Left lung (tissue), 10 donors: ENCODE measurements around the gene OPA1. TPM values are rescaled to one million over a fixed set of nuclear protein-coding genes. Genes with fewer than 3 reads are reported as not detected.

Experiments
- ATAC-seq: fragments of 200-7000 bp; cut with Tn5 transposase; one replicate; pipeline ENCODE4 v1.9.1; 2020; ENCODE audit warnings: moderate library complexity
- DNase-seq, 4 donors: peaks; one replicate each; pipeline ENCODE4 v3.0.0-alpha.2; 2013 to 2020
- H3K27ac ChIP-seq, 2 donors: fragments of 200-600 bp; sonication (generic) in 1 of 2; one replicate each; pipeline versions ENCODE4 v1.5.0 to v1.8.0; 2020 to 2021
- H3K27me3 ChIP-seq, 2 donors: fragments of 200-600 bp; sonication (generic) in 1 of 2; one replicate each; pipeline versions ENCODE4 v1.5.0 to v1.8.0; 2020 to 2021
- H3K36me3 ChIP-seq, 2 donors: fragments of 200-600 bp; sonication (generic) in 1 of 2; one replicate each; pipeline versions ENCODE4 v1.5.0 to v1.8.0; 2020 to 2021
- H3K4me1 ChIP-seq, 2 donors: fragments of 200-600 bp; one replicate each; pipeline ENCODE4 v1.8.0; 2021
- H3K4me3 ChIP-seq, 2 donors: fragments of 200-600 bp; sonication (generic) in 1 of 2; one replicate each; pipeline versions ENCODE4 v1.5.0 to v1.8.0; 2020 to 2021; ENCODE audit warnings: mild to moderate bottlenecking in 1 of 2
- H3K9me3 ChIP-seq, 2 donors: fragments of 200-600 bp; sonication (generic) in 1 of 2; one replicate each; pipeline versions ENCODE4 v1.5.0 to v1.8.0; 2020 to 2021
- intact Hi-C, 2 donors: fragments of 100-400 bp; cut with DNase I; formaldehyde crosslinking; loops; one replicate each; pipeline versions ENCODE4 v1.11.2 to v1.14.2; 2022
- polyA plus RNA-seq, 6 donors: library from polyadenylated mRNA; unstranded; fragments of 120-200 nt; gene quantifications; one replicate each; pipeline ENCODE4 v1.2.1, GENCODE V29; 2013; ENCODE audit not compliant: insufficient read length in 6 of 6
- total RNA-seq, 2 donors: library from RNA; stranded (reverse); fragmentation: NEBNext Ultra II Directional; extraction: Animal tissue kit (Norgen Biotek cat#: 25700); gene quantifications; one replicate each; pipeline ENCODE4 v1.2.1, GENCODE V29; 2021
- TF ChIP-seq, protein P1 (sequence below), 2 donors: fragments of 200-600 bp; sonication (generic) in 1 of 2; IDR thresholded peaks; one replicate each; pipeline versions ENCODE4 v1.5.0 to v1.8.0; 2021; ENCODE audit warnings: antibody characterized with exemption in 2 of 2
- donor health status: DM: no; HTN: yes; CAD: no.
- donor health status: DM: no; HTN: no; CAD: no.

The OPA1 gene
- total and polyA plus RNA-seq, 8 donors: 45.3 to 64.9 (median 57.9) TPM

DNA sequence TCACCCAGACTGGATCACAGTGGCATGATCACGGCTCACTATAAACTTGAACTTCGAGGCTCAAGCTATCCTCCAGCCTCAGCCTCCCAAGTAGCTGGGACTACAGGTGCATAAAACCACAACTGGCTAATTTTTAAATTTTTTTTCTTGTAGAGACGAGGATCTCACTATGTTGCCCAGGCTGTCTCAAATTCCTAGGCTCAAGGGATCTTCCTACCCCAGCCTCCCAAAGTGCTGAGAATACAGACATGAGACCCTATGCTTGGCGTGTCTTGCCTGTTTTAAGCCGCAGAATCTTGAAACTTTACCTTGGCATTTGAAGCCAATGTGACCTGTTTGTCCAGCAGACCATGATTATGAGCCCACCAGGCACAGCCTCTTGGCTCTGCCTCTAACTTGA, 119.9 kb downstream of the OPA1 start:
- Histone ChIP-seq H3K36me3 (no peaks in the 10 kb centered on the region), H3K27ac (no peak overlapping the region), H3K4me1 (peaks cover 0 to 7% of the 10 kb centered on the region in 2 donors), H3K27me3 (no peaks in the 10 kb centered on the region), H3K9me3 (peaks cover 0 to 14% of the 10 kb centered on the region in 2 donors), H3K4me3 (no peak overlapping the region)
- TF ChIP-seq, protein P1, sequence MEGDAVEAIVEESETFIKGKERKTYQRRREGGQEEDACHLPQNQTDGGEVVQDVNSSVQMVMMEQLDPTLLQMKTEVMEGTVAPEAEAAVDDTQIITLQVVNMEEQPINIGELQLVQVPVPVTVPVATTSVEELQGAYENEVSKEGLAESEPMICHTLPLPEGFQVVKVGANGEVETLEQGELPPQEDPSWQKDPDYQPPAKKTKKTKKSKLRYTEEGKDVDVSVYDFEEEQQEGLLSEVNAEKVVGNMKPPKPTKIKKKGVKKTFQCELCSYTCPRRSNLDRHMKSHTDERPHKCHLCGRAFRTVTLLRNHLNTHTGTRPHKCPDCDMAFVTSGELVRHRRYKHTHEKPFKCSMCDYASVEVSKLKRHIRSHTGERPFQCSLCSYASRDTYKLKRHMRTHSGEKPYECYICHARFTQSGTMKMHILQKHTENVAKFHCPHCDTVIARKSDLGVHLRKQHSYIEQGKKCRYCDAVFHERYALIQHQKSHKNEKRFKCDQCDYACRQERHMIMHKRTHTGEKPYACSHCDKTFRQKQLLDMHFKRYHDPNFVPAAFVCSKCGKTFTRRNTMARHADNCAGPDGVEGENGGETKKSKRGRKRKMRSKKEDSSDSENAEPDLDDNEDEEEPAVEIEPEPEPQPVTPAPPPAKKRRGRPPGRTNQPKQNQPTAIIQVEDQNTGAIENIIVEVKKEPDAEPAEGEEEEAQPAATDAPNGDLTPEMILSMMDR (IDR thresholded peaks at IDR 0.05): no peak
- intact Hi-C loops: no loop called here
- DNase-seq: no peak
- no peak for ATAC-seq

DNA sequence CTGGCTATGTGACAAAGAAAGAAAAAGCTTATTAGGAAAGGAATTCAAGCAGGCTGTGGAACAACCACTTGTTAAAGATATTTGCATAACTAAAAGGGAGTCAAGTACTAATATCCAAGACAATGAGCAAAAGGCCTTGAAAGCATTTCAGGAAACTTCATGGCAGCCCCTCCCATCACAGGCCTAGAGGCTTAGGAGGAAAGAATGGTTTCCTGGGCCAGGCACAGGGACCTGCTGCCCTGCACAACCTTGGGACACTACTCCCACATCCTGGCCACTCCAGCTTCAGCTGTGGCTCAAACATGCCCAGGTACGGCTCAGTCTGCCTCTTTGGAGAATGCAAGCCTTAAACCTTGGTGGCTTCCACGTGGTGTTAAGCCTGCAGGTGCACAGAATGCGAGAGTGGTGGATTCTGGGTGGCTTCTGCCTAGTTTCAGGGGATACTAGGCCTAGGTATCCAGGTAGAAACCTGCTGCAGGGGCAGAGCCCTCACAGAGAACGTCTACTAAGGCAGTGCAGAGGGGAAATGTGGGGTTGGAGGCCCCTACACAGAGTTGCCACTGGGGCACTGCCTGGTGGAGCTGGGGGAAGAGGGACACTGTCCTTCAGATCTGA, 121.6 kb downstream of the OPA1 start:
- DNase-seq (no peak), ATAC-seq (no peak)
- intact Hi-C loops: no loop called here
- Histone ChIP-seq H3K9me3 (peaks cover 0 to 18% of the 10 kb centered on the region in 2 donors), H3K27me3 (no peaks in the 10 kb centered on the region), H3K36me3 (no peaks in the 10 kb centered on the region), H3K27ac (no peak overlapping the region), H3K4me1 (peaks cover 0 to 7% of the 10 kb centered on the region in 2 donors), H3K4me3 (no peak overlapping the region)
- TF ChIP-seq, protein P1 (IDR thresholded peaks at IDR 0.05): no peak

DNA sequence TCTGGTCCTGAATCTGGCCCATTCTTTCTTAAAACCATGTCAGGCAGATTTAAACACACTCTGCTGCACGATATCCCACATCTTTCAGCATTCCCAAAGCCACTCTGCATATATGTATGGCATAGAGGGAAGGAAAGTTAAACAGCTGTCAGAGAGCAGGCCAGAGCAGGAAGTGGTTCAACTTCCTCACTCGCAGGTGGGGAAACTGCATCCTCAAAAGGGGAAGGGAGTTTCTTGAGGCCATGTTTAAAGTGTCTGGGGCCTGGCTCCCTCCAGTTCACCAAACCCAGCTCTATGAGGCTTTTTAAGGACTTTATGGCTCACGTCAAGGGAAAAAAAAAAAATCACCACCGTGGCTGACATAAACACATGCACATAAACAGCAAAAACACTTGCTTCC, 123.1 kb downstream of the OPA1 start:
- DNase-seq: no peak
- no peaks in the 10 kb centered on the region for H3K27me3 ChIP-seq
- ATAC-seq: no peak

DNA sequence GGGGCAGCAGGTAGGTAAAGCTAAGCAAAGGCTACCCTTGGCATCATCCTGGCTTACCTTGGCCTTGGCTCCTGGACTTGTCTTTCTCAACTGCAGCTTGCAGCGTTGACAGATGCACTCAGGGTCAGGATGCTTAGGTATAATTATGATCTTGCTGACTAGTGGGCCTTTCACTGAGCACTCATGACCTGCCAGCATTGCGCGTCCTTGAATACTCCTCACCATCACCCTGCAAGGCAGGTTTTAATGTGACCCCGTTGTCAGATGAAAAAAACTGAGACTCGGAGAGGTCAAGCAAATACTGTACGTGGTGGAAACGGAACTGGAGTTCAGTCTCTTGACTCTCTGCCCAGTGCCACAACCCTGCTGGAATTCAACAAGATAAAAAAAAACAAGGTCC, 126.7 kb downstream of the OPA1 start:
- no peaks in the 10 kb centered on the region for H3K36me3 ChIP-seq
- H3K27me3 ChIP-seq: no peaks in the 10 kb centered on the region
- peaks cover 0 to 7% of the 10 kb centered on the region in 2 donors for H3K4me1 ChIP-seq
- intact Hi-C loops: no loop called here
- ATAC-seq (no peak), DNase-seq (no peak)
- H3K27ac ChIP-seq: no peak overlapping the region
- no peak overlapping the region for H3K4me3 ChIP-seq
- TF ChIP-seq, protein P1 (IDR thresholded peaks at IDR 0.05): no peak
- peaks cover 0 to 12% of the 10 kb centered on the region in 2 donors for H3K9me3 ChIP-seq

More for the DNA sequence above, 123.1 kb downstream of the OPA1 start:
- intact Hi-C loops: no loop called here
- Histone ChIP-seq H3K27ac (peak overlapping the region in 1 of 2 donors; percentile 13), H3K9me3 (peaks cover 0 to 21% of the 10 kb centered on the region in 2 donors), H3K4me1 (peaks cover 0 to 7% of the 10 kb centered on the region in 2 donors), H3K36me3 (no peaks in the 10 kb centered on the region), H3K4me3 (no peak overlapping the region)
- TF ChIP-seq, protein P1 (IDR thresholded peaks at IDR 0.05): no peak

DNA sequence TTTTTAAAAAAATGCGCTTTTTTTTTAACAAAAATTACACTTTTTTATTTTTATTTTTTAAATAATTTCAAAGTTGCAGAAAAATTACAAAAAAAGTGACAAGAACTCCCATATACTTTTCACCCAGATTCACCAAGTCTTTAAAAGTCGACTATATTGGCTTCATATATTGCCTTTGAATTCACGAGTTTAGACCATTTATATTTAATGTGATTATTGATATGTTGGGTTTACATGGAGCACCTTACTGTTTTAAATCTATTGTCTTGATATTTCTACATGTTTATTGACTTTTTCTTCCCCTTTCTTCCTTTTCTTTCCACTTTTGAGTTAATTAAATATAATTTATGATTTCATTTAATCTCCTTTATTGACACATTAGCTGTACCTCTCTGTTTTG, 127.2 kb downstream of the OPA1 start:
- no peak for DNase-seq
- Histone ChIP-seq H3K4me1 (peaks cover 0 to 7% of the 10 kb centered on the region in 2 donors), H3K4me3 (no peak overlapping the region), H3K27me3 (no peaks in the 10 kb centered on the region), H3K27ac (no peak overlapping the region), H3K36me3 (no peaks in the 10 kb centered on the region), H3K9me3 (peaks cover 0 to 8% of the 10 kb centered on the region in 2 donors)
- no peak for ATAC-seq
- TF ChIP-seq, protein P1 (IDR thresholded peaks at IDR 0.05): no peak
- intact Hi-C loops: no loop called here
